ENCODE measurements around the gene TBC1D23. TPM values are rescaled to one million over a fixed set of nuclear protein-coding genes. Genes with fewer than 3 reads are reported as not detected.
A peak's percentile ranks its signal among the peaks of the same experiment; 100 is the strongest.

TBC1D23 gene
- total RNA-seq (2016; rRNA removed; fragmentation: Illumina TruSeq; extraction: Trizol) (28.7 and 44.5 TPM in 2 replicates), polyA plus RNA-seq (2011; rRNA removed) (26.5 and 35.4 TPM in 2 replicates), polyA minus RNA-seq (2011; rRNA and poly(A)+ RNA removed; ENCODE audit: low replicate concordance) (22.9 and 28.9 TPM in 2 replicates), Bru-seq, nascent RNA (percentile 88 among the genes with signal in this experiment), BruChase-seq, experiment 1, labeled RNA remaining after a 6-hour chase (percentile 84 among the genes with signal in this experiment), BruChase-seq, experiment 2, labeled RNA remaining after a 2-hour chase (percentile 86 among the genes with signal in this experiment)
- 5.2 and 5.6 TPM in 2 replicates for total RNA-seq (2016; cell fraction: cytosol; rRNA removed; fragmentation: Illumina TruSeq; extraction: Trizol; ENCODE audit: low read depth)
- 29.0 and 42.5 TPM in 2 replicates for total RNA-seq (2016; cell fraction: insoluble cytoplasmic fraction; rRNA removed; fragmentation: Illumina TruSeq; extraction: Trizol)
- total RNA-seq (2016; cell fraction: membrane; rRNA removed; fragmentation: Illumina TruSeq; extraction: Trizol), result 9.4 and 12.5 TPM in 2 replicates
- total RNA-seq (2016; cell fraction: nucleus; rRNA removed; fragmentation: Illumina TruSeq; extraction: Trizol), result 35.8 and 37.8 TPM in 2 replicates
- 8.8 and 13.6 TPM in 2 replicates for polyA plus RNA-seq (2011; cell fraction: cytosol; rRNA removed)
- 13.1 and 13.7 TPM in 2 replicates for polyA plus RNA-seq (2011; cell fraction: nucleus; rRNA removed)
- 26.0 and 27.5 TPM in 2 replicates for polyA plus RNA-seq (2012)
- 1.2 and 1.3 TPM in 2 replicates for polyA plus RNA-seq (2016; cell fraction: cytosol; fragmentation: Illumina TruSeq; extraction: Trizol; ENCODE audit: low read depth)
- polyA plus RNA-seq (2016; cell fraction: insoluble cytoplasmic fraction; fragmentation: Illumina TruSeq; extraction: Trizol; ENCODE audit: low read depth), result 22.6 and 26.1 TPM in 2 replicates
- polyA plus RNA-seq (2016; cell fraction: membrane; fragmentation: Illumina TruSeq; extraction: Trizol; ENCODE audit: low read depth), result 4.5 and 4.6 TPM in 2 replicates
- 24.7 and 25.8 TPM in 2 replicates for polyA plus RNA-seq (2016; cell fraction: nucleus; fragmentation: Illumina TruSeq; extraction: Trizol; ENCODE audit: insufficient read depth, low read depth)
- polyA minus RNA-seq (2011; cell fraction: cytosol; rRNA and poly(A)+ RNA removed), result 25.6 and 28.5 TPM in 2 replicates
- 66.4 and 71.1 TPM in 2 replicates for polyA minus RNA-seq (2011; cell fraction: nucleus; rRNA and poly(A)+ RNA removed)
- long read RNA-seq, experiment 1, transcript TBC1D23-201 (18 exons, 3,656 nt), result major isoform, 11 of 19 reads
- long read RNA-seq, experiment 1, partial matches to known transcripts, result 3 of 19 reads
- long read RNA-seq, experiment 1, other reads (novel, unspliced or antisense), result 1 of 19 reads
- long read RNA-seq, experiment 2, partial matches to known transcripts, result 5 of 58 reads
- long read RNA-seq, experiment 2, other reads (novel, unspliced or antisense), result 48 of 58 reads

GRCh38 chr3:100260685-100261484, at the start of gene TBC1D23:
Gene TBC1D23 (plus strand): TSS chr3:100260992. CDS start chr3:100261019, 27 bp downstream.
- peak within 1 kb of the TSS; percentile 67 for H2AFZ ChIP-seq (ENCODE audit: low read length)
- no peaks in the 10 kb centered on the region; a peak in 1 of 5 replicates for H3K27me3 ChIP-seq (ENCODE audit: control insufficient read depth in 1 of 2, insufficient read depth in 2 of 2, low read length in 2 of 2)
- H3K9me3 ChIP-seq (ENCODE audit: low read length), result no peaks in the 10 kb centered on the region
- H3K27ac ChIP-seq (ENCODE audit: extremely low read length, insufficient read depth, low read length), result peak within 1 kb of the TSS; percentile 87
- BruUV-seq (replicated peaks), result TSS peak; percentile 65
- ATAC-seq (peak; percentile 97), FAIRE-seq (peak; percentile 89), DNase-seq (ENCODE audit: low spot score) (peak; percentile 97)
- H3K4me2 ChIP-seq (ENCODE audit: low read depth, low read length), result peak within 1 kb of the TSS; percentile 88
- peak within 1 kb of the TSS; percentile 86 for H3K9ac ChIP-seq (ENCODE audit: insufficient read depth, low read depth, low read length)
- H4K20me1 ChIP-seq (ENCODE audit: insufficient read depth, low read length), result no peaks in the 10 kb centered on the region; the same call in 1 of the 2 replicates
- POLR2A ChIA-PET, result interaction anchor here (0.6 to 3.1 kb wide), 35 partner anchors 9 to 449 kb away, joined by 3 to 23 read pairs (median 4); partner anchors contain the start of genes CMSS1, LNP1, NIT2 and TOMM70
- peak within 1 kb of the TSS; percentile 95 to 98 (median 98) for H3K4me3 ChIP-seq (replicated peaks in 1 of 3; ENCODE audit: insufficient read depth in 1 of 3, low read depth in 2 of 3, low read length in 3 of 3)
- peaks cover 60% of the 10 kb centered on the region for H3K4me1 ChIP-seq (ENCODE audit: insufficient read depth, low read length)
- intact Hi-C loops (cut with micrococcal nuclease; ENCODE audit: unreplicated experiment) (no loop called here), in situ Hi-C loops (cut with HindIII; ENCODE audit: extremely low pct_ligation_motif_present, low pct_unique_long_range_greater_than_20kb) (no loop called here)
- CTCF ChIA-PET (ENCODE audit: low intra/inter-chr PET ratio, low total read pairs), result no interaction called here
- WGBS (ENCODE audit: low lambda C conversion rate), result under 1% methylated on average over 41 of the region's 49 CpGs
- H3K36me3 ChIP-seq (replicated peaks in 1 of 2; ENCODE audit: control insufficient read depth in 1 of 2, insufficient read depth in 2 of 2, low read length in 2 of 2), result no peaks in the 10 kb centered on the region
- peaks cover 52% of the 10 kb centered on the region for H3K79me2 ChIP-seq (ENCODE audit: insufficient read depth, low read length)
- TF ChIP-seq ZNF556 (CRISPR knock-in tag; IDR thresholded peaks at IDR 0.05; ENCODE audit: borderline replicate concordance) (peak; percentile 34; the same call in 1 of the 2 replicates), ZNF557 (CRISPR knock-in tag; IDR thresholded peaks at IDR 0.05) (0 out of 2 replicates have a peak, but pooled peaks have one; percentile 22), ZNF276 (CRISPR knock-in tag; IDR thresholded peaks at IDR 0.05; ENCODE audit: low read depth) (peak; percentile 71; the same call in 1 of the 2 replicates), KAT8 (CRISPR knock-in tag; IDR thresholded peaks at IDR 0.05) (peak; percentile 87), SKI (IDR thresholded peaks at IDR 0.05; ENCODE audit: partially characterized antibody) (peak; percentile 43), SETDB1 (CRISPR knock-in tag; IDR thresholded peaks at IDR 0.05; ENCODE audit: borderline replicate concordance) (peak; percentile 54; the same call in 1 of the 2 replicates), ZKSCAN8 (CRISPR knock-in tag; IDR thresholded peaks at IDR 0.05; ENCODE audit: borderline replicate concordance) (peak; percentile 40; the same call in 1 of the 2 replicates), PATZ1 (CRISPR knock-in tag; IDR thresholded peaks at IDR 0.05) (peak; percentile 74), STAT6 (CRISPR knock-in tag; IDR thresholded peaks at IDR 0.05; ENCODE audit: borderline replicate concordance) (0 out of 2 replicates have a peak, but pooled peaks have one; percentile 24)

All from HepG2 (cell line).